NCI-H345 treated with DMSO at 0.1 percent for 48 hours (cell line): ENCODE data around the gene HACE1.

Source experiments
- DNase-seq: peaks from one replicate; lab custom pipeline; 2025; ENCODE audit not compliant: unreplicated experiment; lab: John Stamatoyannopoulos, UW

HACE1 gene

GRCh38 chr6:104689551-104690205 is 170.0 kb downstream of the HACE1 start:
- DNase-seq = no peak

GRCh38 chr6:104688283-104688969 is 171.3 kb downstream of the HACE1 start:
- no peak for DNase-seq

GRCh38 chr6:104686550-104687175 is 173.1 kb downstream of the HACE1 start:
- no peak for DNase-seq

- no peak for DNase-seq
Measured at GRCh38 chr6:104685871-104686549, 173.7 kb downstream of the HACE1 start.

GRCh38 chr6:104684911-104685415 is 174.8 kb downstream of the HACE1 start:
- no peak for DNase-seq

- DNase-seq = no peak
Measured at GRCh38 chr6:104683809-104684208, 175.9 kb downstream of the HACE1 start.

- no peak for DNase-seq
Measured at GRCh38 chr6:104682722-104683643, 176.7 kb downstream of the HACE1 start.

GRCh38 chr6:104680539-104680938 is 179.2 kb downstream of the HACE1 start:
- DNase-seq = no peak

- no peak for DNase-seq
Measured at GRCh38 chr6:104679971-104680370, 179.7 kb downstream of the HACE1 start.
